B cell (primary cell): ENCODE data around the gene DBNDD2. TPM values are rescaled to one million over a fixed set of nuclear protein-coding genes. Genes with fewer than 3 reads are reported as not detected.

Experiments
- ATAC-seq: fragments of 200-7000 bp; cut with Tn5 transposase; one replicate; pipeline ENCODE4 v1.10.0; 2021; ENCODE audit warnings: low read depth, mild to moderate bottlenecking, moderate number of reproducible peaks, moderate library complexity
- CTCF ChIA-PET: fragments of 350-600 bp; sonication (Branson Sonifier 250); formaldehyde crosslinking; loops from one replicate; lab custom pipeline; 2021; ENCODE audit warnings: antibody characterized with exemption, inconsistent platforms; lab: Charles Lee
- POLR2A ChIA-PET: fragments of 350-600 bp; sonication (Branson Sonifier 250); formaldehyde crosslinking; loops from one replicate; lab custom pipeline; 2021; ENCODE audit warnings: antibody characterized with exemption; lab: Charles Lee
- DNase-seq: peaks from one replicate; pipeline ENCODE4 v3.0.0; 2013
- H2AFZ ChIP-seq: 2 replicates; pipeline ENCODE4 v1.6.1; 2012; ENCODE audit warnings: mild to moderate bottlenecking, low read depth, low read length; ENCODE audit not compliant: insufficient read depth, poor library complexity, severe bottlenecking
- H3K27ac ChIP-seq, 2 donors: 1 replicate in 1 of 2; 2 replicates in 1 of 2; pipeline ENCODE4 v1.5.1; 2012 to 2013; ENCODE audit warnings: low read length in 2 of 2, mild to moderate bottlenecking in 2 of 2, moderate library complexity in 1 of 2
- H3K27me3 ChIP-seq, 4 experiments: fragments of 200-600 bp in 1 of 4; sonication (generic) in 1 of 4; replicated peaks in 1 of 4; 1 replicate in 2 of 4; 2 replicates in 2 of 4; pipeline versions ENCODE4 v1.6.1 to v1.7.0; 2013 to 2016; ENCODE audit warnings: low read length in 3 of 4, mild to moderate bottlenecking in 2 of 4, mixed read lengths in 1 of 4, moderate library complexity in 1 of 4; ENCODE audit not compliant: insufficient read depth in 4 of 4, control insufficient read depth in 3 of 4; ENCODE audit errors: control extremely low read depth in 1 of 4
- H3K36me3 ChIP-seq, 2 experiments: replicated peaks in 1 of 2; 1 replicate in 1 of 2; 2 replicates in 1 of 2; pipeline versions ENCODE4 v1.6.1 to v1.7.1; 2013; ENCODE audit warnings: low read length in 1 of 2; ENCODE audit not compliant: insufficient read depth in 2 of 2, control insufficient read depth in 1 of 2; ENCODE audit errors: control extremely low read depth in 1 of 2, extremely low read depth in 1 of 2
- H3K4me1 ChIP-seq, 2 donors: fragments of 200-600 bp in 1 of 2; sonication (generic) in 1 of 2; 1 replicate in 1 of 2; 2 replicates in 1 of 2; pipeline versions ENCODE4 v1.5.1 to v1.6.1; 2013 to 2017; ENCODE audit warnings: low read length in 2 of 2; ENCODE audit not compliant: control insufficient read depth in 2 of 2, insufficient read depth in 2 of 2
- H3K4me2 ChIP-seq: replicated peaks from 2 replicates; pipeline ENCODE3; 2012; ENCODE audit warnings: mild to moderate bottlenecking, low read depth, low read length; ENCODE audit not compliant: poor library complexity, severe bottlenecking
- H3K4me3 ChIP-seq, 5 experiments: fragments of 200-600 bp in 1 of 5; sonication (generic) in 1 of 5; 1 replicate in 3 of 5; 2 replicates in 2 of 5; pipeline versions ENCODE4 v1.5.1 to v1.7.0; 2011 to 2016; ENCODE audit warnings: low read length in 4 of 5, mild to moderate bottlenecking in 4 of 5, low read depth in 2 of 5, control low read depth in 1 of 5, moderate library complexity in 1 of 5; ENCODE audit not compliant: insufficient read depth in 1 of 5; ENCODE audit errors: control extremely low read depth in 1 of 5, extremely low read depth in 1 of 5
- H3K79me2 ChIP-seq: fragments of 200-600 bp; sonication (generic); one replicate; pipeline ENCODE4 v1.6.0; 2016; ENCODE audit warnings: low read length; ENCODE audit not compliant: control insufficient read depth, insufficient read depth
- H3K9ac ChIP-seq: fragments of 200-600 bp; sonication (generic); 2 replicates; pipeline ENCODE4 v1.6.1; 2017; ENCODE audit warnings: mild to moderate bottlenecking, low read length, moderate library complexity
- H3K9me3 ChIP-seq, 3 donors: one replicate each; pipeline versions ENCODE4 v1.6.1 to v1.7.1; 2013; ENCODE audit warnings: low read length in 2 of 3; ENCODE audit not compliant: control insufficient read depth in 2 of 3, insufficient read depth in 1 of 3; ENCODE audit errors: control extremely low read depth in 1 of 3
- H4K20me1 ChIP-seq: 2 replicates; pipeline ENCODE4 v1.6.0; 2012; ENCODE audit warnings: mild to moderate bottlenecking, low read length; ENCODE audit not compliant: insufficient read depth, control insufficient read depth, poor library complexity, severe bottlenecking
- H3K27ac Mint-ChIP-seq: one replicate; pipeline ENCODE4 v1.8.0; 2021; ENCODE audit warnings: mixed read lengths
- H3K27me3 Mint-ChIP-seq: one replicate; pipeline ENCODE4 v1.8.0; 2021; ENCODE audit warnings: mixed read lengths
- H3K4me1 Mint-ChIP-seq: one replicate; pipeline ENCODE4 v1.8.0; 2021; ENCODE audit warnings: mixed read lengths
- H3K4me3 Mint-ChIP-seq: one replicate; pipeline ENCODE4 v1.8.0; 2021; ENCODE audit warnings: mixed read lengths
- H3K9me3 Mint-ChIP-seq: one replicate; pipeline ENCODE4 v1.8.0; 2022; ENCODE audit warnings: mixed read lengths; ENCODE audit not compliant: insufficient read depth
- CTCF ChIP-seq: fragments of 200-600 bp; IDR thresholded peaks from one replicate; pipeline ENCODE4 v1.8.0; 2022; ENCODE audit warnings: antibody characterized with exemption, mild to moderate bottlenecking
- EZH2 ChIP-seq: IDR thresholded peaks from 2 replicates; pipeline ENCODE4 v1.6.1; 2012; ENCODE audit warnings: borderline replicate concordance, low read depth, mild to moderate bottlenecking, moderate library complexity, low read length; ENCODE audit not compliant: insufficient read depth, poor library complexity, severe bottlenecking
- WGBS: methylation state at CpG from one replicate; pipeline ENCODE4 v1.1.5; 2013; ENCODE audit warnings: missing lambda C conversion rate; ENCODE audit not compliant: insufficient coverage; 5-methylcytosine and 5-hydroxymethylcytosine counted together
- intact Hi-C: fragments of 100-400 bp; cut with micrococcal nuclease; formaldehyde crosslinking; loops from one replicate; pipeline ENCODE4 v1.10.0; 2022
- polyA plus RNA-seq: library from polyadenylated mRNA; depleted of rRNA; stranded (reverse); fragments of >200 nt; gene quantifications from 2 replicates; pipeline ENCODE4 v1.2.3, GENCODE V29; 2012
- small RNA-seq: library from RNA; depleted of rRNA; stranded (forward); fragments of <200 nt; gene quantifications from one replicate; pipeline ENCODE3, GENCODE V24; 2012; ENCODE audit warnings: low replicate concordance, low read depth; ENCODE audit not compliant: insufficient read length
- total RNA-seq, 2 donors: library from RNA; stranded (reverse); fragments of 120-200 nt in 1 of 2; gene quantifications; 1 replicate in 1 of 2; 2 replicates in 1 of 2; pipeline versions ENCODE4 v1.2.3 to v1.2.4, GENCODE V29; 2013 to 2022

The DBNDD2 gene
- total and polyA plus RNA-seq, 2 donors (not counting 1 experiment from before 2014, with no cell fraction given), result 3.1 to 3.6 TPM

- H3K4me1 Mint-ChIP-seq, result no peaks in the 10 kb centered on the region
- H2AFZ ChIP-seq, result no peak overlapping the region
- TF ChIP-seq EZH2, result no peak
- TF ChIP-seq CTCF, result no peak
- H3K79me2 ChIP-seq, result no peaks in the 10 kb centered on the region
- no peaks in the 10 kb centered on the region for H3K36me3 ChIP-seq
- H3K27ac ChIP-seq, result no peak overlapping the region
- no peak overlapping the region for H3K27ac Mint-ChIP-seq
- no peak overlapping the region for H3K4me3 Mint-ChIP-seq
- H3K4me3 ChIP-seq, result no peak overlapping the region
- no peaks in the 10 kb centered on the region for H3K9me3 ChIP-seq
- WGBS, result 88% methylated on average over 1 of the region's 5 CpGs
- H3K27me3 ChIP-seq, result peaks cover 0 to 5% (median 2%) of the 10 kb centered on the region in 4 experiments
- H4K20me1 ChIP-seq, result no peaks in the 10 kb centered on the region
- no peaks in the 10 kb centered on the region for H3K9me3 Mint-ChIP-seq
- intact Hi-C loops, result loop anchor here (10.0 kb wide), 1 partner anchor 315 kb away; no protein-coding TSS in a partner anchor
- H3K9ac ChIP-seq, result no peak overlapping the region
- CTCF ChIA-PET, result interaction anchor here (1.0 to 2.2 kb wide), 7 partner anchors 10 to 527 kb away, joined by 3 to 10 read pairs (median 4); partner anchors contain the start of gene SYS1
- no peaks in the 10 kb centered on the region for H3K4me1 ChIP-seq
- POLR2A ChIA-PET, result no interaction called here
- H3K4me2 ChIP-seq, result no peak overlapping the region
- DNase-seq, result no peak
- ATAC-seq, result no peak
- peaks cover 11% of the 10 kb centered on the region for H3K27me3 Mint-ChIP-seq
Observed at GRCh38 chr20:45459606-45460005, 51.5 kb downstream of the DBNDD2 start.

Small RNA genes within 50 kb of the gene (small RNA-seq; reads per million reads assigned to genes)
- not detected for gene MIR6812

Other genes with a start within 250 kb of the DBNDD2 start
- not detected in 2 replicates for gene PI3, start 233.4 kb upstream of the DBNDD2 start, total RNA-seq
- gene PI3, start 233.4 kb upstream of the DBNDD2 start, polyA plus RNA-seq, result 0.24 TPM in 1 of 2 replicates, not detected in the other
- not detected in 2 replicates for gene SEMG1, start 201.3 kb upstream of the DBNDD2 start, total RNA-seq
- gene SEMG1, start 201.3 kb upstream of the DBNDD2 start, polyA plus RNA-seq, result not detected in 2 replicates
- gene SEMG2, start 186.9 kb upstream of the DBNDD2 start, total RNA-seq, result not detected in 2 replicates
- gene SEMG2, start 186.9 kb upstream of the DBNDD2 start, polyA plus RNA-seq, result not detected in 2 replicates
- not detected in 2 replicates for gene SLPI, start 153.7 kb upstream of the DBNDD2 start, total RNA-seq
- not detected in 2 replicates for gene SLPI, start 153.7 kb upstream of the DBNDD2 start, polyA plus RNA-seq
- gene RBPJL, start 101.4 kb upstream of the DBNDD2 start, total RNA-seq, result not detected in 2 replicates
- gene RBPJL, start 101.4 kb upstream of the DBNDD2 start, polyA plus RNA-seq, result not detected in 2 replicates
- gene MATN4, start 100.0 kb upstream of the DBNDD2 start, total RNA-seq, result not detected in 2 replicates
- gene MATN4, start 100.0 kb upstream of the DBNDD2 start, polyA plus RNA-seq, result not detected in 2 replicates
- gene SDC4, start 59.9 kb upstream of the DBNDD2 start, total RNA-seq, result 0.19 TPM in 1 of 2 replicates, not detected in the other
- gene SDC4, start 59.9 kb upstream of the DBNDD2 start, polyA plus RNA-seq, result 0.04 and 0.20 TPM in 2 replicates
- gene SYS1, start 45.1 kb upstream of the DBNDD2 start, total RNA-seq, result 57.7 and 61.4 TPM in 2 replicates
- gene SYS1, start 45.1 kb upstream of the DBNDD2 start, polyA plus RNA-seq, result 25.1 and 25.3 TPM in 2 replicates
- not detected in 2 replicates for gene TP53TG5, start 30.0 kb upstream of the DBNDD2 start, total RNA-seq
- gene TP53TG5, start 30.0 kb upstream of the DBNDD2 start, polyA plus RNA-seq, result not detected in 2 replicates
- 106 and 110 TPM in 2 replicates for gene PIGT, start 7.9 kb downstream of the DBNDD2 start, total RNA-seq
- gene PIGT, start 7.9 kb downstream of the DBNDD2 start, polyA plus RNA-seq, result 41.5 and 51.6 TPM in 2 replicates
- gene WFDC2, start 61.5 kb downstream of the DBNDD2 start, total RNA-seq, result 1.0 TPM in 1 of 2 replicates, not detected in the other
- 0.81 TPM in 1 of 2 replicates, not detected in the other for gene WFDC2, start 61.5 kb downstream of the DBNDD2 start, polyA plus RNA-seq
- not detected in 2 replicates for gene SPINT3, start 107.3 kb downstream of the DBNDD2 start, total RNA-seq
- not detected in 2 replicates for gene SPINT3, start 107.3 kb downstream of the DBNDD2 start, polyA plus RNA-seq
- not detected in 2 replicates for gene WFDC6, start 131.2 kb downstream of the DBNDD2 start, total RNA-seq
- gene WFDC6, start 131.2 kb downstream of the DBNDD2 start, polyA plus RNA-seq, result not detected in 2 replicates
- gene EPPIN, start 139.1 kb downstream of the DBNDD2 start, total RNA-seq, result not detected in 2 replicates
- not detected in 2 replicates for gene EPPIN, start 139.1 kb downstream of the DBNDD2 start, polyA plus RNA-seq
- gene WFDC8, start 171.0 kb downstream of the DBNDD2 start, total RNA-seq, result not detected in 2 replicates
- not detected in 2 replicates for gene WFDC8, start 171.0 kb downstream of the DBNDD2 start, polyA plus RNA-seq
- not detected in 2 replicates for gene WFDC10A, start 221.4 kb downstream of the DBNDD2 start, total RNA-seq
- not detected in 2 replicates for gene WFDC10A, start 221.4 kb downstream of the DBNDD2 start, polyA plus RNA-seq
- not detected in 2 replicates for gene WFDC9, start 223.0 kb downstream of the DBNDD2 start, total RNA-seq
- gene WFDC9, start 223.0 kb downstream of the DBNDD2 start, polyA plus RNA-seq, result not detected in 2 replicates